ENCODE data around the gene LCTL. TPM values are rescaled to one million over a fixed set of nuclear protein-coding genes. Genes with fewer than 3 reads are reported as not detected.

Gene LCTL
- total and polyA plus RNA-seq, 10 of the 15 experiments (the other 5 are each of a cell fraction or from before 2014, with no cell fraction given): 0.07 to 0.76 (median 0.40) TPM; not detected in 5

GRCh38 chr15:66614456-66614855 lies 48.7 kb upstream of the LCTL start:
- ChIA-PET CTCF (interaction anchor here (1.1 to 4.0 kb wide), 2 partner anchors 8 to 237 kb away, joined by 4 to 16 read pairs; no protein-coding TSS in a partner anchor), SMC1A (ENCODE audit: uncharacterized antibody, unreplicated experiment) (interaction anchor here (1.8 kb wide), 1 partner anchor 9 kb away, joined by 5 read pairs; no protein-coding TSS in a partner anchor), POLR2A (no interaction called here), RAD21 (ENCODE audit: unreplicated experiment) (no interaction called here)
- Histone ChIP-seq H2AFZ (ENCODE audit: control insufficient read depth, low read depth, low read length) (no peak overlapping the region), H3K4me2 (ENCODE audit: control insufficient read depth, insufficient read depth) (no peak overlapping the region), H4K20me1 (ENCODE audit: control insufficient read depth, insufficient read depth) (no peaks in the 10 kb centered on the region), H3K9me3 (replicated peaks; ENCODE audit: control insufficient read depth, insufficient read depth, low read length) (no peaks in the 10 kb centered on the region), H3K79me2 (ENCODE audit: control insufficient read depth, insufficient read depth, low read length) (no peaks in the 10 kb centered on the region), H3K36me3 (ENCODE audit: control insufficient read depth in 2 of 2, insufficient read depth in 2 of 2, low read length in 1 of 2) (no peaks in the 10 kb centered on the region), H3K4me3 (no peak overlapping the region), H3K4me1 (ENCODE audit: control insufficient read depth, insufficient read depth, low read length) (peaks cover 3% of the 10 kb centered on the region; the same call in 1 of the 2 replicates), H3K27me3 (replicated peaks in 1 of 2; ENCODE audit: control insufficient read depth in 2 of 2, insufficient read depth in 2 of 2, low read length in 1 of 2) (no peaks in the 10 kb centered on the region), H3K9ac (ENCODE audit: control insufficient read depth, insufficient read depth, low read length) (no peak overlapping the region), H3K27ac (ENCODE audit: control insufficient read depth, insufficient read depth) (no peak overlapping the region)
- in situ Hi-C loops (cut with MboI): loop anchor here (25.0 kb wide), 1 partner anchor 148 kb away; no protein-coding TSS in a partner anchor
- no TSS peak for BruUV-seq (replicated peaks)
- intact Hi-C loops (cut with micrococcal nuclease; ENCODE audit: unreplicated experiment): loop anchor here (10.0 kb wide), 1 partner anchor 90 kb away; the partner anchor contains the start of gene SMAD6
- 47% methylated on average over 5 of the region's 5 CpGs for WGBS (ENCODE audit: insufficient coverage, insufficient replicate concordance, low lambda C conversion rate, missing lambda C conversion rate)
- DNase-seq (ENCODE audit: low read depth, low spot score) (no peak), ATAC-seq (no peak), FAIRE-seq (no peak)
- TF ChIP-seq TAF1 (IDR thresholded peaks at IDR 0.05; ENCODE audit: borderline replicate concordance, low read depth, low read length): no peak
- no peak for TF ChIP-seq BHLHE40 (IDR thresholded peaks at IDR 0.05; ENCODE audit: borderline replicate concordance in 1 of 2, low read depth in 2 of 2, low read length in 1 of 2)
- TF ChIP-seq ZNF207 (IDR thresholded peaks at IDR 0.05; ENCODE audit: borderline replicate concordance): no peak
- TF ChIP-seq PBX3 (IDR thresholded peaks at IDR 0.05; ENCODE audit: insufficient replicate concordance, low read depth, low read length): no peak
- no peak for TF ChIP-seq SUZ12 (IDR thresholded peaks at IDR 0.05; ENCODE audit: unreplicated experiment)
- TF ChIP-seq, protein P1, sequence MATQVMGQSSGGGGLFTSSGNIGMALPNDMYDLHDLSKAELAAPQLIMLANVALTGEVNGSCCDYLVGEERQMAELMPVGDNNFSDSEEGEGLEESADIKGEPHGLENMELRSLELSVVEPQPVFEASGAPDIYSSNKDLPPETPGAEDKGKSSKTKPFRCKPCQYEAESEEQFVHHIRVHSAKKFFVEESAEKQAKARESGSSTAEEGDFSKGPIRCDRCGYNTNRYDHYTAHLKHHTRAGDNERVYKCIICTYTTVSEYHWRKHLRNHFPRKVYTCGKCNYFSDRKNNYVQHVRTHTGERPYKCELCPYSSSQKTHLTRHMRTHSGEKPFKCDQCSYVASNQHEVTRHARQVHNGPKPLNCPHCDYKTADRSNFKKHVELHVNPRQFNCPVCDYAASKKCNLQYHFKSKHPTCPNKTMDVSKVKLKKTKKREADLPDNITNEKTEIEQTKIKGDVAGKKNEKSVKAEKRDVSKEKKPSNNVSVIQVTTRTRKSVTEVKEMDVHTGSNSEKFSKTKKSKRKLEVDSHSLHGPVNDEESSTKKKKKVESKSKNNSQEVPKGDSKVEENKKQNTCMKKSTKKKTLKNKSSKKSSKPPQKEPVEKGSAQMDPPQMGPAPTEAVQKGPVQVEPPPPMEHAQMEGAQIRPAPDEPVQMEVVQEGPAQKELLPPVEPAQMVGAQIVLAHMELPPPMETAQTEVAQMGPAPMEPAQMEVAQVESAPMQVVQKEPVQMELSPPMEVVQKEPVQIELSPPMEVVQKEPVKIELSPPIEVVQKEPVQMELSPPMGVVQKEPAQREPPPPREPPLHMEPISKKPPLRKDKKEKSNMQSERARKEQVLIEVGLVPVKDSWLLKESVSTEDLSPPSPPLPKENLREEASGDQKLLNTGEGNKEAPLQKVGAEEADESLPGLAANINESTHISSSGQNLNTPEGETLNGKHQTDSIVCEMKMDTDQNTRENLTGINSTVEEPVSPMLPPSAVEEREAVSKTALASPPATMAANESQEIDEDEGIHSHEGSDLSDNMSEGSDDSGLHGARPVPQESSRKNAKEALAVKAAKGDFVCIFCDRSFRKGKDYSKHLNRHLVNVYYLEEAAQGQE (IDR thresholded peaks at IDR 0.05; ENCODE audit: low read depth, low read length): no peak
- no peak for TF ChIP-seq STAT1 (conservative IDR thresholded peaks at IDR 0.05)
- no peak for TF ChIP-seq ZBTB11 (CRISPR knock-in tag; IDR thresholded peaks at IDR 0.05)
- TF ChIP-seq ZNF274 (IDR thresholded peaks at IDR 0.05; ENCODE audit: insufficient read depth, insufficient read length): no peak
- no peak for TF ChIP-seq NR2F1 (conservative IDR thresholded peaks at IDR 0.05)
- TF ChIP-seq IRF4 (IDR thresholded peaks at IDR 0.05; ENCODE audit: low read depth, low read length): no peak
- no peak for TF ChIP-seq ZNF217 (IDR thresholded peaks at IDR 0.05)
- no peak for TF ChIP-seq SMAD1 (IDR thresholded peaks at IDR 0.05; ENCODE audit: low read depth, partially characterized antibody)
- TF ChIP-seq BCL11A (IDR thresholded peaks at IDR 0.05; ENCODE audit: low read depth, low read length): no peak
- TF ChIP-seq JUND (IDR thresholded peaks at IDR 0.05; ENCODE audit: low read depth, low read length): no peak
- no peak for TF ChIP-seq RUNX3 (IDR thresholded peaks at IDR 0.05; ENCODE audit: low read length)
- TF ChIP-seq TARDBP (IDR thresholded peaks at IDR 0.05; ENCODE audit: borderline replicate concordance): no peak
- TF ChIP-seq HDAC6 (IDR thresholded peaks at IDR 0.05; ENCODE audit: unreplicated experiment): no peak
- no peak for TF ChIP-seq ZNF24 (IDR thresholded peaks at IDR 0.05)

Data from GM12878 (cell line).